CD14-positive monocyte (primary cell): ENCODE results near the gene PAQR7. TPM values are rescaled to one million over a fixed set of nuclear protein-coding genes. Genes with fewer than 3 reads are reported as not detected.

ENCODE experiments used
- DNase-seq, 3 donors: peaks; one replicate each; pipeline ENCODE4 v3.0.0-alpha.2; 2011 to 2022
- H2AFZ ChIP-seq: 2 replicates; pipeline ENCODE4 v1.6.0; 2012; ENCODE audit warnings: mild to moderate bottlenecking, low read depth, low read length, inconsistent platforms; ENCODE audit not compliant: insufficient read depth, poor library complexity, severe bottlenecking
- H3K27ac ChIP-seq, 2 donors: 1 replicate in 1 of 2; 2 replicates in 1 of 2; pipeline ENCODE4 v1.5.1; 2012 to 2013; ENCODE audit warnings: low read length in 2 of 2, control low read depth in 1 of 2, inconsistent platforms in 1 of 2, low read depth in 1 of 2, mild to moderate bottlenecking in 1 of 2
- H3K27me3 ChIP-seq, 2 donors: one replicate each; pipeline versions ENCODE4 v1.6.0 to v1.6.1; 2011 to 2013; ENCODE audit warnings: low read length in 2 of 2; ENCODE audit not compliant: control insufficient read depth in 2 of 2, insufficient read depth in 2 of 2
- H3K36me3 ChIP-seq, 2 donors: replicated peaks in 1 of 2; 1 replicate in 1 of 2; 2 replicates in 1 of 2; pipeline versions ENCODE4 v1.5.1 to v1.6.1; 2012 to 2013; ENCODE audit warnings: low read length in 2 of 2, control low read depth in 1 of 2, inconsistent platforms in 1 of 2, mild to moderate bottlenecking in 1 of 2; ENCODE audit not compliant: insufficient read depth in 2 of 2, control insufficient read depth in 1 of 2
- H3K4me1 ChIP-seq, 2 donors: 1 replicate in 1 of 2; 2 replicates in 1 of 2; pipeline versions ENCODE4 v1.5.1 to v1.6.1; 2012 to 2013; ENCODE audit warnings: low read length in 2 of 2, control low read depth in 1 of 2, inconsistent platforms in 1 of 2, mild to moderate bottlenecking in 1 of 2, moderate library complexity in 1 of 2; ENCODE audit not compliant: insufficient read depth in 2 of 2, control insufficient read depth in 1 of 2
- H3K4me2 ChIP-seq: replicated peaks from 2 replicates; pipeline ENCODE3; 2012; ENCODE audit warnings: low read length, moderate library complexity, mild to moderate bottlenecking; ENCODE audit not compliant: poor library complexity, severe bottlenecking; ENCODE audit errors: extremely low read depth
- H3K4me3 ChIP-seq, 3 experiments: fragments of 200-600 bp in 1 of 3; sonication (generic) in 1 of 3; replicated peaks in 1 of 3; 1 replicate in 2 of 3; 2 replicates in 1 of 3; pipeline ENCODE4 v1.5.1; 2011 to 2013; ENCODE audit warnings: low read length in 3 of 3, mild to moderate bottlenecking in 3 of 3, control low read depth in 2 of 3, low read depth in 2 of 3, inconsistent platforms in 1 of 3, moderate library complexity in 1 of 3
- H3K79me2 ChIP-seq: 2 replicates; pipeline ENCODE4 v1.6.0; 2012; ENCODE audit warnings: mild to moderate bottlenecking, control low read depth, inconsistent platforms, low read length, moderate library complexity; ENCODE audit not compliant: insufficient read depth
- H3K9ac ChIP-seq: 2 replicates; pipeline ENCODE4 v1.6.0; 2017; ENCODE audit warnings: low read length, mild to moderate bottlenecking; ENCODE audit not compliant: insufficient read depth, poor library complexity, severe bottlenecking
- H3K9me3 ChIP-seq, 2 donors: replicated peaks in 1 of 2; 1 replicate in 1 of 2; 2 replicates in 1 of 2; pipeline versions ENCODE4 v1.5.1 to v1.6.1; 2012 to 2013; ENCODE audit warnings: low read length in 2 of 2, control low read depth in 1 of 2; ENCODE audit not compliant: control insufficient read depth in 1 of 2, insufficient read depth in 1 of 2
- H4K20me1 ChIP-seq: 2 replicates; pipeline ENCODE4 v1.6.0; 2012; ENCODE audit warnings: mild to moderate bottlenecking, low read length, control low read depth, moderate library complexity; ENCODE audit not compliant: insufficient read depth
- H3K27ac Mint-ChIP-seq, 7 donors: one replicate each; pipeline ENCODE4 v1.8.0; 2020; ENCODE audit warnings: mild to moderate bottlenecking in 7 of 7, mixed read lengths in 7 of 7, moderate library complexity in 6 of 7, inconsistent platforms in 2 of 7
- H3K27me3 Mint-ChIP-seq, 3 donors: one replicate each; pipeline ENCODE4 v1.8.0; 2021 to 2022; ENCODE audit warnings: low read depth in 3 of 3, mild to moderate bottlenecking in 3 of 3, mixed read lengths in 3 of 3, moderate library complexity in 3 of 3, inconsistent platforms in 1 of 3
- H3K36me3 Mint-ChIP-seq, 2 donors: one replicate each; pipeline ENCODE4 v1.8.0; 2020; ENCODE audit warnings: mixed read lengths in 2 of 2, inconsistent platforms in 1 of 2, mild to moderate bottlenecking in 1 of 2
- H3K4me1 Mint-ChIP-seq: one replicate; pipeline ENCODE4 v1.8.0; 2020; ENCODE audit warnings: mild to moderate bottlenecking, mixed read lengths
- H3K4me3 Mint-ChIP-seq, 2 donors: one replicate each; pipeline ENCODE4 v1.8.0; 2020; ENCODE audit warnings: mild to moderate bottlenecking in 2 of 2, mixed read lengths in 2 of 2, moderate library complexity in 1 of 2
- H3K9me3 Mint-ChIP-seq, 7 donors: one replicate each; pipeline ENCODE4 v1.8.0; 2020 to 2022; ENCODE audit warnings: mixed read lengths in 7 of 7, mild to moderate bottlenecking in 6 of 7, moderate library complexity in 6 of 7, inconsistent platforms in 2 of 7
- WGBS: methylation state at CpG from one replicate; pipeline ENCODE4 v1.1.5; 2013; ENCODE audit warnings: missing lambda C conversion rate; ENCODE audit not compliant: insufficient coverage; 5-methylcytosine and 5-hydroxymethylcytosine counted together
- intact Hi-C, 2 donors: fragments of 100-400 bp; cut with micrococcal nuclease; formaldehyde crosslinking; loops; one replicate each; pipeline versions ENCODE4 v1.15.0 to v1.15.1; 2023
- polyA plus RNA-seq, 3 donors: library from polyadenylated mRNA; depleted of rRNA in 1 of 3; unstranded in 2 of 3; stranded (reverse) in 1 of 3; fragments of 300-500 nt in 2 of 3; fragments of >200 nt in 1 of 3; fragmentation: Illumina TruSeq in 2 of 3; gene quantifications; 1 replicate in 2 of 3; 2 replicates in 1 of 3; pipeline ENCODE4 v1.2.3, GENCODE V29; 2012 to 2021
- TF ChIP-seq, protein P1 (sequence below): fragments of 200-600 bp; IDR thresholded peaks from one replicate; pipeline ENCODE4 v1.8.0; 2022; ENCODE audit warnings: antibody characterized with exemption, mild to moderate bottlenecking

PAQR7 gene
- polyA plus RNA-seq, 3 donors: 0.92 to 13.3 (median 1.0) TPM

DNA sequence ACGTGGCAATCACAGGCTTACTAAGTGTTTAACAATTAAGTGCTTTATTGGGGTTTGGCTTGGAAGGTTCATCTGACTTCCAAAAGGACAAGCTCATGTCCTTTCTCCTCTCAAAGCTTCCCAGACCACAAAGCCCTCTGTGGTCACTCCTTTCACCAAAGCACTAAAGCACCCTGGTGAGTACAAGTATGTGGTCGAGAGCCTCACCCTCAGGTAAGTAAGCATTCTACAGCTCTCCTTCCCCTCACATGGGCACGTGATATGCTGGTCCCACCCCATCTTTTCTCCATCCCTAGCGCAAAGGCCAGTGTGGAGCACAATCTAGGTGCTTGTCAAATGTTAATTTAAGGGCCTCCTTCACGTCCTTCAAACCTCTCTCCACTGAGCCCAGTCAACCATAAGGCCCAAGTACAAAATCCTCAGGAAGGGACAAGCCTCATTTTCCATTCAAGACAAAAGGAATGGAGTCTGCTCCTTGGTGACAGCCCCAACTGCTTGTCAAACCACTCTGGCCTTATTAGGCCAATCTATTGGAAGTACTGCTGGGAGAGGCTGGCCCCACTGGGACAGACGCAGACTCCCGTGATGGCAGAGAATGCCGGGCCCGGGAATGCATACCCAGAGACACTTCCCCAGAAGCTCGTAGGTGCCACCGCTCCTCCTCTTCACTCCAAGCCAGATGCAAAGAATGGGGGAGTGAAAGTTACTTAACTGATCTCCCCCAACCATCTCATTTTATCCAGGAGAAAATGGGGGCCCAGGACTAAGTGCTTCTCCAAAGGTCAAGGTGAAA is 22.9 kb upstream of the PAQR7 start:
- intact Hi-C loops: loop anchor here in 1 of 2 donors (2.0 kb wide), 1 partner anchor 100 kb away; the partner anchor contains the start of gene PAFAH2
- WGBS: 93% methylated on average over 2 of the region's 11 CpGs
- Histone ChIP-seq H3K4me1 (peaks cover 10% of the 10 kb centered on the region in 2 donors), H3K27ac (no peak overlapping the region), H3K79me2 (peaks cover 40% of the 10 kb centered on the region), H3K4me3 (no peak overlapping the region), H2AFZ (no peak overlapping the region), H3K9me3 (no peaks in the 10 kb centered on the region), H3K27me3 (no peaks in the 10 kb centered on the region), H3K9ac (no peak overlapping the region), H3K36me3 (peaks cover 0 to 43% of the 10 kb centered on the region in 2 donors), H4K20me1 (no peaks in the 10 kb centered on the region), H3K4me2 (no peak overlapping the region)
- Mint-ChIP-seq H3K36me3 (peaks cover 18 to 40% of the 10 kb centered on the region in 2 donors), H3K9me3 (no peaks in the 10 kb centered on the region), H3K4me3 (no peak overlapping the region), H3K27ac (peak overlapping the region in 5 of 7 donors; percentile 11 to 55 (median 46)), H3K27me3 (no peaks in the 10 kb centered on the region), H3K4me1 (peaks cover 13% of the 10 kb centered on the region)
- no peak for DNase-seq
- TF ChIP-seq, protein P1, sequence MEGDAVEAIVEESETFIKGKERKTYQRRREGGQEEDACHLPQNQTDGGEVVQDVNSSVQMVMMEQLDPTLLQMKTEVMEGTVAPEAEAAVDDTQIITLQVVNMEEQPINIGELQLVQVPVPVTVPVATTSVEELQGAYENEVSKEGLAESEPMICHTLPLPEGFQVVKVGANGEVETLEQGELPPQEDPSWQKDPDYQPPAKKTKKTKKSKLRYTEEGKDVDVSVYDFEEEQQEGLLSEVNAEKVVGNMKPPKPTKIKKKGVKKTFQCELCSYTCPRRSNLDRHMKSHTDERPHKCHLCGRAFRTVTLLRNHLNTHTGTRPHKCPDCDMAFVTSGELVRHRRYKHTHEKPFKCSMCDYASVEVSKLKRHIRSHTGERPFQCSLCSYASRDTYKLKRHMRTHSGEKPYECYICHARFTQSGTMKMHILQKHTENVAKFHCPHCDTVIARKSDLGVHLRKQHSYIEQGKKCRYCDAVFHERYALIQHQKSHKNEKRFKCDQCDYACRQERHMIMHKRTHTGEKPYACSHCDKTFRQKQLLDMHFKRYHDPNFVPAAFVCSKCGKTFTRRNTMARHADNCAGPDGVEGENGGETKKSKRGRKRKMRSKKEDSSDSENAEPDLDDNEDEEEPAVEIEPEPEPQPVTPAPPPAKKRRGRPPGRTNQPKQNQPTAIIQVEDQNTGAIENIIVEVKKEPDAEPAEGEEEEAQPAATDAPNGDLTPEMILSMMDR: no peak

DNA sequence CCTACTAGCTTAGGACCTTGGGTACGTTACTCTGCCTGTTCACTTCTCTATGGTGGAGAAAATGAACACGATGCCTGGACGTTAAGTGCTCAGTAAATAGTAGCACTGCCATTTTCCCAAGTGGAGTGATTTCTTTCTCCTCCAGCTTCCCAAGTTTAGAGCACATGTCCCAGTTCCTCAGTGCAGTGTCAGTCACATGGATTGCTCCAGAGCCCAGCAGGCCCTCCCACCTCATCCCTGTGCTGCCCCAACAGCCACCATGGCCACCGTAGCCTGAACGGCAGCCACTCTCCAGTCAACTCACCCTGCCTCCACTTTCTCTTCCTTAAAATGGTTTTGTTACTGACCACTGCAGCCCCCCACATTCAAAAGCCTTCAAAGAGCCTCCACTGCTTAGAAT is 22.2 kb upstream of the PAQR7 start:
- Mint-ChIP-seq H3K27me3 (no peaks in the 10 kb centered on the region), H3K27ac (peak overlapping the region in 4 of 7 donors; percentile 35 to 68 (median 60)), H3K36me3 (peaks cover 18 to 40% of the 10 kb centered on the region in 2 donors), H3K9me3 (no peaks in the 10 kb centered on the region), H3K4me1 (peaks cover 12% of the 10 kb centered on the region), H3K4me3 (no peak overlapping the region)
- no peak overlapping the region for H3K9ac ChIP-seq
- TF ChIP-seq, protein P1: no peak
- H2AFZ ChIP-seq: no peak overlapping the region
- no peaks in the 10 kb centered on the region for H4K20me1 ChIP-seq
- H3K36me3 ChIP-seq: peaks cover 0 to 43% of the 10 kb centered on the region in 2 donors
- DNase-seq: no peak
- H3K27me3 ChIP-seq: no peaks in the 10 kb centered on the region
- intact Hi-C loops: loop anchor here in 1 of 2 donors (2.0 kb wide), 1 partner anchor 101 kb away; the partner anchor contains the start of gene PAFAH2
- H3K9me3 ChIP-seq: no peaks in the 10 kb centered on the region
- H3K4me3 ChIP-seq: no peak overlapping the region
- no peak overlapping the region for H3K4me2 ChIP-seq
- H3K79me2 ChIP-seq: peaks cover 33% of the 10 kb centered on the region
- H3K4me1 ChIP-seq: peaks cover 10% of the 10 kb centered on the region in 2 donors
- no peak overlapping the region for H3K27ac ChIP-seq
- WGBS: 52% methylated on average over 5 of the region's 5 CpGs
